Measurements from ENCODE around the gene MANF. TPM values are rescaled to one million over a fixed set of nuclear protein-coding genes. Genes with fewer than 3 reads are reported as not detected.
A peak's percentile ranks its signal among the peaks of the same experiment; 100 is the strongest.

The MANF gene
- total and polyA plus RNA-seq, 2 of the 13 experiments (the other 11 are each of a cell fraction or from before 2014, with no cell fraction given): 55.4 to 269 TPM

- TF ChIP-seq, protein P1, sequence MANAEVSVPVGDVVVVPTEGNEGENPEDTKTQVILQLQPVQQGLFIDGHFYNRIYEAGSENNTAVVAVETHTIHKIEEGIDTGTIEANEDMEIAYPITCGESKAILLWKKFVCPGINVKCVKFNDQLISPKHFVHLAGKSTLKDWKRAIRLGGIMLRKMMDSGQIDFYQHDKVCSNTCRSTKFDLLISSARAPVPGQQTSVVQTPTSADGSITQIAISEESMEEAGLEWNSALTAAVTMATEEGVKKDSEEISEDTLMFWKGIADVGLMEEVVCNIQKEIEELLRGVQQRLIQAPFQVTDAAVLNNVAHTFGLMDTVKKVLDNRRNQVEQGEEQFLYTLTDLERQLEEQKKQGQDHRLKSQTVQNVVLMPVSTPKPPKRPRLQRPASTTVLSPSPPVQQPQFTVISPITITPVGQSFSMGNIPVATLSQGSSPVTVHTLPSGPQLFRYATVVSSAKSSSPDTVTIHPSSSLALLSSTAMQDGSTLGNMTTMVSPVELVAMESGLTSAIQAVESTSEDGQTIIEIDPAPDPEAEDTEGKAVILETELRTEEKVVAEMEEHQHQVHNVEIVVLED (CRISPR knock-in tag; IDR thresholded peaks at IDR 0.05; ENCODE audit: borderline replicate concordance): peak; percentile 94
- no peak for TF ChIP-seq ZNF816 (CRISPR knock-in tag; IDR thresholded peaks at IDR 0.05; ENCODE audit: borderline replicate concordance)
- peak; percentile 49 for TF ChIP-seq ELF3 (CRISPR knock-in tag; IDR thresholded peaks at IDR 0.05)
- TF ChIP-seq MTF1 (CRISPR knock-in tag; IDR thresholded peaks at IDR 0.05): no peak
- TF ChIP-seq ARID4A (CRISPR knock-in tag; IDR thresholded peaks at IDR 0.05; ENCODE audit: borderline replicate concordance): peak; percentile 95
- TF ChIP-seq POGZ (CRISPR knock-in tag; IDR thresholded peaks at IDR 0.05): peak; percentile 97
- TF ChIP-seq ZNF878 (CRISPR knock-in tag; IDR thresholded peaks at IDR 0.05): no peak
- peak; percentile 88 for TF ChIP-seq SP5 (CRISPR knock-in tag; IDR thresholded peaks at IDR 0.05; ENCODE audit: borderline replicate concordance, low read depth)
- peak; percentile 75; the same call in 1 of the 2 replicates for TF ChIP-seq ZNF205 (CRISPR knock-in tag; IDR thresholded peaks at IDR 0.05)
- 0 out of 2 replicates have a peak, but pooled peaks have one; percentile 56 for TF ChIP-seq ZNF749 (CRISPR knock-in tag; IDR thresholded peaks at IDR 0.05; ENCODE audit: borderline replicate concordance)
- no peak for TF ChIP-seq ZNF160 (CRISPR knock-in tag; IDR thresholded peaks at IDR 0.05)
- TF ChIP-seq NFKBIZ (CRISPR knock-in tag; IDR thresholded peaks at IDR 0.05): no peak
- TF ChIP-seq HDAC2 (CRISPR knock-in tag; IDR thresholded peaks at IDR 0.05): peak; percentile 67
- TF ChIP-seq, protein P2, sequence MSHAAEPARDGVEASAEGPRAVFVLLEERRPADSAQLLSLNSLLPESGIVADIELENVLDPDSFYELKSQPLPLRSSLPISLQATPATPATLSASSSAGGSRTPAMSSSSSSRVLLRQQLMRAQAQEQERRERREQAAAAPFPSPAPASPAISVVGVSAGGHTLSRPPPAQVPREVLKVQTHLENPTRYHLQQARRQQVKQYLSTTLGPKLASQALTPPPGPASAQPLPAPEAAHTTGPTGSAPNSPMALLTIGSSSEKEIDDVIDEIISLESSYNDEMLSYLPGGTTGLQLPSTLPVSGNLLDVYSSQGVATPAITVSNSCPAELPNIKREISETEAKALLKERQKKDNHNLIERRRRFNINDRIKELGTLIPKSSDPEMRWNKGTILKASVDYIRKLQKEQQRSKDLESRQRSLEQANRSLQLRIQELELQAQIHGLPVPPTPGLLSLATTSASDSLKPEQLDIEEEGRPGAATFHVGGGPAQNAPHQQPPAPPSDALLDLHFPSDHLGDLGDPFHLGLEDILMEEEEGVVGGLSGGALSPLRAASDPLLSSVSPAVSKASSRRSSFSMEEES (CRISPR knock-in tag; IDR thresholded peaks at IDR 0.05): peak; percentile 96
- peak; percentile 85 for TF ChIP-seq TARDBP (CRISPR knock-in tag; IDR thresholded peaks at IDR 0.05)
- TF ChIP-seq SNAPC2 (CRISPR knock-in tag; IDR thresholded peaks at IDR 0.05): peak; percentile 72
- peak; percentile 89 for TF ChIP-seq ZGPAT (CRISPR knock-in tag; IDR thresholded peaks at IDR 0.05)
- peak; percentile 35; the same call in 1 of the 2 replicates for TF ChIP-seq BORCS8-MEF2B (CRISPR knock-in tag; IDR thresholded peaks at IDR 0.05)
- TF ChIP-seq PLSCR1 (CRISPR knock-in tag; IDR thresholded peaks at IDR 0.05; ENCODE audit: borderline replicate concordance): no peak
- TF ChIP-seq CHCHD3 (CRISPR knock-in tag; IDR thresholded peaks at IDR 0.05): no peak
- TF ChIP-seq FOSL2 (CRISPR knock-in tag; IDR thresholded peaks at IDR 0.05): peak; percentile 68
- TF ChIP-seq U2AF2 (IDR thresholded peaks at IDR 0.05; ENCODE audit: low read depth, low read length): no peak
These were observed 6.0 kb downstream of the MANF start, which contains the start of gene RBM15B (continued) for GRCh38 chr3:51391075-51391565.

Data from HepG2 (cell line).